GM18507 (cell line): ENCODE results near the gene WDFY2.
"Not testable (repeated sequence)": the region's sequence is repeated elsewhere in the genome, so short reads cannot be mapped to it uniquely, and the experiment has no call there.

ENCODE experiments used
- DNase-seq: peaks from one replicate; pipeline ENCODE4 v3.0.0; 2011; ENCODE audit warnings: low read depth; ENCODE audit not compliant: insufficient read length; ENCODE audit errors: extremely low spot score
- FAIRE-seq: peaks from 2 replicates; lab custom pipeline; 2011; peaks lifted over from hg19 to GRCh38; lab: Jason Lieb, UNC

Gene WDFY2

GRCh38 chr13:51583875-51584730 is at the start of gene WDFY2:
TSS of gene WDFY2 (plus strand) at chr13:51584462. CDS start at chr13:51584688, 226 bp downstream.
- peak; percentile 100 for FAIRE-seq

GRCh38 chr13:51538591-51539179 is 45.6 kb upstream of the WDFY2 start:
- FAIRE-seq (no peak), DNase-seq (no peak)

More at GRCh38 chr13:51583875-51584730, at the start of gene WDFY2:
- peak; percentile 89 for DNase-seq

GRCh38 chr13:51539887-51540286 is 44.4 kb upstream of the WDFY2 start:
- DNase-seq = no peak
- no peak for FAIRE-seq

- FAIRE-seq (no peak), DNase-seq (no peak)
Measured at GRCh38 chr13:51541037-51541436, 43.2 kb upstream of the WDFY2 start.

- DNase-seq = no peak
- FAIRE-seq = no peak
Measured at GRCh38 chr13:51541809-51542258, 42.4 kb upstream of the WDFY2 start.

GRCh38 chr13:51542346-51543242 is 41.7 kb upstream of the WDFY2 start:
- DNase-seq (no peak), FAIRE-seq (no peak)

GRCh38 chr13:51545446-51545845 is 38.8 kb upstream of the WDFY2 start:
- FAIRE-seq, DNase-seq: not testable (repeated sequence)

- DNase-seq (no peak), FAIRE-seq (no peak)
Measured at GRCh38 chr13:51547425-51548176, 36.7 kb upstream of the WDFY2 start.

GRCh38 chr13:51549050-51549449 is 35.2 kb upstream of the WDFY2 start:
- FAIRE-seq = peak; percentile 52

GRCh38 chr13:51549593-51549992 is 34.7 kb upstream of the WDFY2 start:
- no peak for FAIRE-seq
- no peak for DNase-seq

More at GRCh38 chr13:51549050-51549449, 35.2 kb upstream of the WDFY2 start:
- no peak for DNase-seq

- DNase-seq = no peak
- no peak for FAIRE-seq
Measured at GRCh38 chr13:51550151-51550550, 34.1 kb upstream of the WDFY2 start.

- DNase-seq = no peak
- FAIRE-seq = no peak
Measured at GRCh38 chr13:51551416-51551815, 32.8 kb upstream of the WDFY2 start.

- FAIRE-seq (no peak), DNase-seq (no peak)
Measured at GRCh38 chr13:51552027-51552426, 32.2 kb upstream of the WDFY2 start.

- no peak for DNase-seq
- FAIRE-seq = no peak
Measured at GRCh38 chr13:51553531-51553930, 30.7 kb upstream of the WDFY2 start.

GRCh38 chr13:51556740-51557139 is 27.5 kb upstream of the WDFY2 start:
- DNase-seq = no peak
- no peak for FAIRE-seq

- DNase-seq (no peak), FAIRE-seq (no peak)
Measured at GRCh38 chr13:51557438-51557837, 26.8 kb upstream of the WDFY2 start.

GRCh38 chr13:51557875-51558612 is 26.2 kb upstream of the WDFY2 start:
- FAIRE-seq (no peak), DNase-seq (no peak)

- no peak for DNase-seq
Measured at GRCh38 chr13:51559946-51560735, 24.1 kb upstream of the WDFY2 start.

More at GRCh38 chr13:51559946-51560735, 24.1 kb upstream of the WDFY2 start:
- peak; percentile 77 for FAIRE-seq
